ENCODE data around the gene HOXC9. TPM values are rescaled to one million over a fixed set of nuclear protein-coding genes. Genes with fewer than 3 reads are reported as not detected.
A peak's percentile ranks its signal among the peaks of the same experiment; 100 is the strongest.

The HOXC9 gene
- polyA plus RNA-seq, 2 of the 4 experiments (the other 2 are of a cell fraction) = 5.2 to 6.6 TPM

- peak overlapping the region; percentile 56 for H3K4me3 ChIP-seq
- ChIA-PET POLR2A (interaction anchor here (1.0 kb wide), 1 partner anchor 20 kb away, joined by 3 read pairs; the partner anchor contains the start of gene HOXC4), CTCF (interaction anchor here (1.4 to 27.9 kb wide), 6 partner anchors 17 to 160 kb away, joined by 3 to 476 read pairs (median 18); partner anchors contain the start of genes HOXC10 and SMUG1)
- H3K27ac ChIP-seq = peak overlapping the region; percentile 76 to 93
- TF ChIP-seq PHF8 (IDR thresholded peaks at IDR 0.05; ENCODE audit: borderline replicate concordance, low read depth) (no peak), HOXB13 (CRISPR knock-in tag; IDR thresholded peaks at IDR 0.05; ENCODE audit: low read depth) (no peak), E2F6 (IDR thresholded peaks at IDR 0.05; ENCODE audit: borderline replicate concordance, low read depth) (no peak), RFX5 (IDR thresholded peaks at IDR 0.05) (no peak), NFE2L2 (conservative IDR thresholded peaks at IDR 0.05; ENCODE audit: low read length) (no peak)
- FAIRE-seq (no peak), DNase-seq (ENCODE audit: low read depth in 1 of 2, low spot score in 1 of 2) (no peak), ATAC-seq (no peak)
- peaks cover 7% of the 10 kb centered on the region; the same call in 1 of the 3 replicates for H3K4me1 ChIP-seq
- H3K4me2 ChIP-seq = peak overlapping the region; percentile 89
- 94% methylated on average over 43 of the region's 57 CpGs for WGBS (ENCODE audit: missing lambda C conversion rate)
- no peaks in the 10 kb centered on the region for H3K9me3 ChIP-seq
Measured at GRCh38 chr12:54033980-54034784, 34.2 kb downstream of the HOXC9 start.

- no peak overlapping the region for H3K27ac ChIP-seq
- H3K4me2 ChIP-seq = no peak overlapping the region
- no peak overlapping the region for H3K4me3 ChIP-seq
- ChIA-PET CTCF (interaction anchor here (0.6 to 27.9 kb wide), 6 partner anchors 16 to 180 kb away, joined by 3 to 476 read pairs (median 5); partner anchors contain the start of gene SMUG1), POLR2A (interaction anchor here (1.0 kb wide), 1 partner anchor 19 kb away, joined by 3 read pairs; the partner anchor contains the start of gene HOXC4)
- FAIRE-seq (no peak), ATAC-seq (no peak), DNase-seq (ENCODE audit: low read depth in 1 of 2, low spot score in 1 of 2) (no peak)
- 94% methylated on average over 17 of the region's 22 CpGs for WGBS (ENCODE audit: missing lambda C conversion rate)
- H3K9me3 ChIP-seq = no peaks in the 10 kb centered on the region
- peaks cover 7% of the 10 kb centered on the region; the same call in 1 of the 3 replicates for H3K4me1 ChIP-seq
- TF ChIP-seq ZFP36 (IDR thresholded peaks at IDR 0.05; ENCODE audit: borderline replicate concordance, partially characterized antibody) (no peak), HES2 (IDR thresholded peaks at IDR 0.05) (no peak), RAD21 (conservative IDR thresholded peaks at IDR 0.05 in 1 of 2, IDR thresholded peaks at IDR 0.05 in 1 of 2) (no peak), MAX (IDR thresholded peaks at IDR 0.05) (no peak), TFCP2L1 (CRISPR knock-in tag; IDR thresholded peaks at IDR 0.05) (no peak), FOXS1 (CRISPR knock-in tag; IDR thresholded peaks at IDR 0.05) (no peak), HOXB13 (CRISPR knock-in tag; IDR thresholded peaks at IDR 0.05; ENCODE audit: low read depth) (no peak), CHD4 (IDR thresholded peaks at IDR 0.05; ENCODE audit: borderline replicate concordance) (no peak), BHLHE40 (IDR thresholded peaks at IDR 0.05; ENCODE audit: low read depth, low read length) (no peak), EHMT2 (IDR thresholded peaks at IDR 0.05; ENCODE audit: low read depth) (no peak), NPAS2 (CRISPR knock-in tag; IDR thresholded peaks at IDR 0.05; ENCODE audit: borderline replicate concordance) (no peak), EP300 (IDR thresholded peaks at IDR 0.05) (no peak), HMGXB4 (CRISPR knock-in tag; IDR thresholded peaks at IDR 0.05; ENCODE audit: borderline replicate concordance) (no peak), EHF (CRISPR knock-in tag; IDR thresholded peaks at IDR 0.05) (no peak), KDM5A (IDR thresholded peaks at IDR 0.05) (no peak), GATA3 (IDR thresholded peaks at IDR 0.05; ENCODE audit: borderline replicate concordance) (no peak)
- TF ChIP-seq, protein P1, sequence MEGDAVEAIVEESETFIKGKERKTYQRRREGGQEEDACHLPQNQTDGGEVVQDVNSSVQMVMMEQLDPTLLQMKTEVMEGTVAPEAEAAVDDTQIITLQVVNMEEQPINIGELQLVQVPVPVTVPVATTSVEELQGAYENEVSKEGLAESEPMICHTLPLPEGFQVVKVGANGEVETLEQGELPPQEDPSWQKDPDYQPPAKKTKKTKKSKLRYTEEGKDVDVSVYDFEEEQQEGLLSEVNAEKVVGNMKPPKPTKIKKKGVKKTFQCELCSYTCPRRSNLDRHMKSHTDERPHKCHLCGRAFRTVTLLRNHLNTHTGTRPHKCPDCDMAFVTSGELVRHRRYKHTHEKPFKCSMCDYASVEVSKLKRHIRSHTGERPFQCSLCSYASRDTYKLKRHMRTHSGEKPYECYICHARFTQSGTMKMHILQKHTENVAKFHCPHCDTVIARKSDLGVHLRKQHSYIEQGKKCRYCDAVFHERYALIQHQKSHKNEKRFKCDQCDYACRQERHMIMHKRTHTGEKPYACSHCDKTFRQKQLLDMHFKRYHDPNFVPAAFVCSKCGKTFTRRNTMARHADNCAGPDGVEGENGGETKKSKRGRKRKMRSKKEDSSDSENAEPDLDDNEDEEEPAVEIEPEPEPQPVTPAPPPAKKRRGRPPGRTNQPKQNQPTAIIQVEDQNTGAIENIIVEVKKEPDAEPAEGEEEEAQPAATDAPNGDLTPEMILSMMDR (IDR thresholded peaks at IDR 0.05) = no peak
- TF ChIP-seq, protein P2, sequence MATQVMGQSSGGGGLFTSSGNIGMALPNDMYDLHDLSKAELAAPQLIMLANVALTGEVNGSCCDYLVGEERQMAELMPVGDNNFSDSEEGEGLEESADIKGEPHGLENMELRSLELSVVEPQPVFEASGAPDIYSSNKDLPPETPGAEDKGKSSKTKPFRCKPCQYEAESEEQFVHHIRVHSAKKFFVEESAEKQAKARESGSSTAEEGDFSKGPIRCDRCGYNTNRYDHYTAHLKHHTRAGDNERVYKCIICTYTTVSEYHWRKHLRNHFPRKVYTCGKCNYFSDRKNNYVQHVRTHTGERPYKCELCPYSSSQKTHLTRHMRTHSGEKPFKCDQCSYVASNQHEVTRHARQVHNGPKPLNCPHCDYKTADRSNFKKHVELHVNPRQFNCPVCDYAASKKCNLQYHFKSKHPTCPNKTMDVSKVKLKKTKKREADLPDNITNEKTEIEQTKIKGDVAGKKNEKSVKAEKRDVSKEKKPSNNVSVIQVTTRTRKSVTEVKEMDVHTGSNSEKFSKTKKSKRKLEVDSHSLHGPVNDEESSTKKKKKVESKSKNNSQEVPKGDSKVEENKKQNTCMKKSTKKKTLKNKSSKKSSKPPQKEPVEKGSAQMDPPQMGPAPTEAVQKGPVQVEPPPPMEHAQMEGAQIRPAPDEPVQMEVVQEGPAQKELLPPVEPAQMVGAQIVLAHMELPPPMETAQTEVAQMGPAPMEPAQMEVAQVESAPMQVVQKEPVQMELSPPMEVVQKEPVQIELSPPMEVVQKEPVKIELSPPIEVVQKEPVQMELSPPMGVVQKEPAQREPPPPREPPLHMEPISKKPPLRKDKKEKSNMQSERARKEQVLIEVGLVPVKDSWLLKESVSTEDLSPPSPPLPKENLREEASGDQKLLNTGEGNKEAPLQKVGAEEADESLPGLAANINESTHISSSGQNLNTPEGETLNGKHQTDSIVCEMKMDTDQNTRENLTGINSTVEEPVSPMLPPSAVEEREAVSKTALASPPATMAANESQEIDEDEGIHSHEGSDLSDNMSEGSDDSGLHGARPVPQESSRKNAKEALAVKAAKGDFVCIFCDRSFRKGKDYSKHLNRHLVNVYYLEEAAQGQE (IDR thresholded peaks at IDR 0.05) = no peak
Measured at GRCh38 chr12:54034785-54035310, 34.9 kb downstream of the HOXC9 start.
